ENCODE results near the gene CDRT4.
"Not testable (repeated sequence)": the region's sequence is repeated elsewhere in the genome, so short reads cannot be mapped to it uniquely, and the experiment has no call there.

Gene CDRT4

DNA sequence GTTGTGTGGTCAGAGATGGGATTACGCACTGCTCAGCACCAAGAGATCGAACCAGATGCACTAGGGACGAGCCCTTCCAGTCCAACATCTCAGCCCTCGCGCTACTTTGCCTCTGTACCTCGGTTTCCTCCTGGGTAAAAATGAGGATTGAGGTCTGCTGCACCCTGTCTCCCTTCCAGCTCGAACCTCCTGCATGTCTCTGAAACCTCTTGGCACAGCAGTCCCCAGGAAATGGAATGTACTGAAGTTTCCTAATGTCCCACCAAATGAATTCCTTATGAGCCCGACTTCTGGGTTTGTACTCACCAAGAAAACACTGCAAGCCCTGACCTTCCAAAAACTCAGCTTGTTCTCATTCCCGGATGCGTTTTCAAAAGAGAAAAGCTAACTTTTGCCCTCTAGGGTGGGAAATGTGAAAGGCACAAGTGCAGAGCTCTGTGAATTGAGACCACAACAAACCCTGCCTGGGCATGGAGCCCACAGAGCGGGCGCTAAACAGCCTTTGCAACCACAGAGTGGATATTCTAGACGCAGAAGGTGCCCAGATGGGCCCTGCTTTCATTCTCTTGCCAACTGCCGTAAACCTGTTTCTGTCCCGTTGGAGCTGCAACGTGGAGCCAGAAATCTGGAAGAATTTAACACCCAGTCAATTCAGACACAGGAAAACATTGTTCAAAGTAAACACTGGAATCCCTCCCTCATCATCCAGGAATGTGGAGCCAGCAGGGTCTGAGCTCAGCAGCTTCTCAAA lies 10.3 kb downstream of the CDRT4 start:
- DNase-seq = no peak

DNA sequence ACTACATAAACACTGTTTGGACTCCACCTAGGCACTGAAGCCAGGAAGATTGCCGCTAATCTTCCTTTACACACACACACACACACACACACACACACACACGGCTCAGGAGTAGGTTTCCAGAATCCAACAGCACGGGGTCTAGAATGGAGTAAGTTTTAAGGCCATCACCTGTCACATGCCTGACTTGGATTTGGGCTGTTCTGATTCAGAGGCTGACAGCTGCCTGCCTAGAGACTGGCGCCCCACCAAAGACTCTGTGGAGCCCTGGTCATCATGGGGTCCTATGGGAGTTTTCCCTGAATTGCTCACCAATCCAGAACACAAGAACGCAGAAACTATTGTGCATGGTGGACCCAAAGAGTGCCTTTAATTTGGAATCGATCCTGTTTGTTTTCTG lies 10.9 kb downstream of the CDRT4 start:
- DNase-seq = no peak

DNA sequence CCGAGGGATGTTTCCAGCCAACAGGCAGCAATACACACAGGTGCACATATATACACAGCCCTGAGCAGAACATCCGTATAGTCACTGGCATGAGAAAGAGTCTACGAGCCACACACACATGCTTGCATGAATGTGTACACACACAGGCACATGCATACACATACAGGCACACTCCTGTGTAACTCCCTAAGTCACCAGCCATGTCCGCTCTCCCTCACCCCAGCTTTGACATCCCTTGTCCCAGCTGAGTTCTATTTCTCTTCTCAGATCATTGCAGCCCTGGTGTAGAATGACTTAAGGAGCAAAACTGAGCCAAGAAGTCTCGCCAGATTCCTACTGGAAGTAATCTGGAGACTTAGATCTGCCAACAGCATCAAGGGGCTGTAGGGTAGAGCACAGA lies 13.1 kb downstream of the CDRT4 start:
- no peak for DNase-seq

DNA sequence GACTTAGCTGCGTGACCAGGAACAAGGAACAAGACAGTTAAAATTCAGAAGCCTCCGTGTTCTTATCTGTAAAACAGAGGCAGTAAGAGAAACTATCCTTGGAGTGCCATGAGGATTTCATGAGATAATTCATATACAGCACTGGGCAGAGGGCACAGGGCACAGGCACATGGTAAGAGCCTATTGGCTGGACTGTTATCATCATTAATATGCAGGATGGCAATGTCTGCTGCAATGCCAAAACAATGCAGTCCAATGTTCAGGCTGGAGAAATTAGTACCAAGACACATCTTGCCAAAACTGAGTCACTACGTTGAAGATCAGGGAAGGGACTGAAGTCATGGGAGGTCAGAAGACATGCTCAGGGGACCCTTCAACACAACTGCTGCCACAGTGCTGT lies 13.6 kb downstream of the CDRT4 start:
- DNase-seq = no peak

DNA sequence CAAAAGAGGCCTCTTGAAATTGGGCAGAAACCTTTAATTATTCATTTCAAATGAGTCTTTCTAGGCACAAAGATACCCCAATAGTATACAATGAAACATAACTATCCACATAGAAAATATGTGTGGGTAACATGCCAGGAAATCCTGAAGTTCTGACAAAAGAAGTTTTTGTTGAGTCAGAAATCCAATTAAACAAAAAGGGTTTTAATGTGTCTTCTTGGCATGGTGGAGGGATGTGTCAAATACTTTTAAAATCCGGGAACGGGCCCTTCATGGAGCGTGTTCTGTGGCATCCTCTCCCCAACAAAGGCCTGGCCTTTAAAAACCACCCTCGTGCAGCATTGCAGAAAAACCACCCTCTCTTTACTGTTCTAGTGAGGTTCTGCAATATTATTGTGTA lies 14.2 kb downstream of the CDRT4 start:
- no peak for DNase-seq

DNA sequence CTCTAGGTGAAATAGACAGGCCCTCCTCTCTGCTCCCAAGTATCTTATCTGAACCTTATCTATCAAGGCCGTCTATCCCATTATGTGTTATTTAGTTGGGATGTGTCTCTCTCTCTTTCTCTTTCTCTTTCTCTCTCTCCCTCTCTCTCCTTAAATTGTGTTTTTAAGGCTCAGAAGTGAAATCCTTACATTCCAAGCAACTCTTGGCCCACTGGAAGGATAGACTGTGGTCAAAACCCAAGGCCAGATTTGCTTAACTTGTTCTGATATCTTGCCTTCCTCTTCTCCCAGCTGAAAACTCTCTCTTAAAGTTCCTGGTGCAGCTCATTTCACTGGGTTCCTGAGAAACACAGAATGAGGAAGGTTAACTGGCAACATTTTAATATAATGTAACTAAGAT lies 14.7 kb downstream of the CDRT4 start:
- DNase-seq = no peak

DNA sequence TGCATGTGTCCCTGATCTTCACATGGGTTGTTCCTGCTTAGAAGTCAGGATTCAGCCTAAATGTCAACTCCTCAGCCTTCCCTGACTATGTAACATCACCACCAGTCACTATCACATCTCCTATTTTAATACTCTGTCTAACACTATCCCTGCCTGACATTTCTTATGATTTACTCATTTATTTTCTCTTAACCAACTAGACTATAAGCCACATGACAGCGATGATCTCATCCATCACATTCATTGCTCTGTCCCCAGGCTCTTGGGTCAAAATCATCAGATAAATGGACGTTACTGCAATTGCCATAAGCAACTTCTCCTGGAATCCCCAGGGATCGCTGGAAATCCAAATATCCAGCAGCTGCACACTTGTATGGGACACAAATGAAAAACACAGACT lies 15.7 kb downstream of the CDRT4 start:
- DNase-seq = no peak

DNA sequence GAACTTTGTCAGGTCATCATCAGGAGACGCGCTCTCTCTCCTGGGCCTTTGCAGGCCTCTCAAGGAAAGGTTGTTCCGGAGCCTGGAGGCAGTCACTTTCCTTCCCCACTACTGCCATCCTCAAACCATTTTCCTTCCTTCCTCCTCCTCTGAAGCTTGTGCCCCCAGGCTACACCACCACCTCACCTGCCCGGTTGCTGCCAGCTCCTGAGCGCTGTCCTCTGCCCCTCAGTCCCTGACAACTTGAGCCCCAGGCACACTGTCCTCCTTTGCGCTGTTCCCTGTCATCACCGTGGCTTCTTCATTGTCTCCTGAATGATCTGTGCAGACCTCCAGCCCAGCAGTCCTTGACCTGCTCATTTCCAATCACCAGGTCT lies 18.9 kb downstream of the CDRT4 start:
- DNase-seq = no peak

DNA sequence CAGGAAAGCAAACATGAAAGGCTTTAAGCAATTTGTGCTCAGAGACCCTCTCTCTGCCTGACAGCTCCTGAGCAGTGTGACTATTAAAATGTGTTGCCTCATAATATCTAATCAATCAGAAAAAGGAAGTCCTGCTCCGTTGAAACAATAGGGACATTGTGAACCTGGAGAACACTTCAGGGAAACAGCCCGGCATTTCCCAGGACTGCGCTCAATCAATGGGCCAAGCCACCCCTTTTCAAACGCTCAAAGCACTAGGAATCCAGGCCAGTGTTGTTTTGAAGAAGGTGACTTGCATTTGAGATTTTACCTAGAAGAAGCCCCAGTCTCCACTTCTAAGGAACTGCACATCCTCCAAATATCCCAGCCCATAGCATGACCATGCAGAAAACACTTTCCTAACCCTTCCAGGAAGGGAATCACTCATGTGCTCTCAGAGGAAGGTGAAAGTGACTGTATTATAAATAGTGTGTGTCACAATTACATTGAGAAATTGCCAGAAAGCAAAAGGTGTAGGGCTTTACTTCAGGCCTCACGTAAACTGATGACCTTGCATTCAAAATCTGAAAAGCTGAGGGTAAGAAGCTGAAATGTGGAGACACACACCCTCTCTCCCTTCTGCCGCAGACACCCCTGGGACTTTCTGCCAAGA lies 19.4 kb downstream of the CDRT4 start:
- DNase-seq = no peak

DNA sequence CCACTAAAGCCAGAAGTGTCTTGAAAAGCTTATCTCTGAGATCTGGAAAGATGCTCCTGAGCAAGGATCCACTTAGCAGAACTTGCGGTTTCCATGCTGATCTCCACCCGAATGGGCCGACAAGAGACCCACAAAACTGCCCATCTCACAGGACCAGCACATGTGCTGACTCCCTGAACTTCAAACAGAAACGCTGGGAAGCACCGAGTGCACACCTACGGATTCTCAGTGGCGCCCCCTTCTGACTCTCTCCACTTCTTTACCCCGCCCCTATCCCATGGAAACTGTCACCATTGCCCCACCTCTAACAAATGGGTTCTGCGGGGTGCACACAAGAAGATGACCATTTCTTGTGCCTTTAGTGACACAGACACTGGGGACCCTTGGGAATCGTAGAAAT lies 21.4 kb downstream of the CDRT4 start:
- no peak for DNase-seq

DNA sequence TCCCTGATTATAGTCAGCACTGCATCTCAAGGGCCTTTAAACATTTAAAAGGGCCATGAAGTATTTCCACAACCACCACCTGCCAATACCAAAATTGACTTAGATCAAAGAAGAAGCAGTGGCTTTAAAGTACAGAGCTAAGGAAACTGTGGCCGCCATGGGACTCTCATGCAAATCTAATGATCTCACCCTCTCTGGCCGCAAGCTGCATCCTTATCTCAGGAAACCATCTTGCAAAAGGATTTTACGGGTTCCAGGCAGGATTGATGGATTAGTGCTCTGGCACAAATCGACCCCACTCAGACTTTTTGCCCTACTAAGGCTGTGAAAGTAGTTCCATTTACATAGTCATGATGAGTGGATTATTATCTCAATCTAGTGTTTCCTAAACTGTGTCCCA lies 22.6 kb downstream of the CDRT4 start:
- no peak for DNase-seq

DNA sequence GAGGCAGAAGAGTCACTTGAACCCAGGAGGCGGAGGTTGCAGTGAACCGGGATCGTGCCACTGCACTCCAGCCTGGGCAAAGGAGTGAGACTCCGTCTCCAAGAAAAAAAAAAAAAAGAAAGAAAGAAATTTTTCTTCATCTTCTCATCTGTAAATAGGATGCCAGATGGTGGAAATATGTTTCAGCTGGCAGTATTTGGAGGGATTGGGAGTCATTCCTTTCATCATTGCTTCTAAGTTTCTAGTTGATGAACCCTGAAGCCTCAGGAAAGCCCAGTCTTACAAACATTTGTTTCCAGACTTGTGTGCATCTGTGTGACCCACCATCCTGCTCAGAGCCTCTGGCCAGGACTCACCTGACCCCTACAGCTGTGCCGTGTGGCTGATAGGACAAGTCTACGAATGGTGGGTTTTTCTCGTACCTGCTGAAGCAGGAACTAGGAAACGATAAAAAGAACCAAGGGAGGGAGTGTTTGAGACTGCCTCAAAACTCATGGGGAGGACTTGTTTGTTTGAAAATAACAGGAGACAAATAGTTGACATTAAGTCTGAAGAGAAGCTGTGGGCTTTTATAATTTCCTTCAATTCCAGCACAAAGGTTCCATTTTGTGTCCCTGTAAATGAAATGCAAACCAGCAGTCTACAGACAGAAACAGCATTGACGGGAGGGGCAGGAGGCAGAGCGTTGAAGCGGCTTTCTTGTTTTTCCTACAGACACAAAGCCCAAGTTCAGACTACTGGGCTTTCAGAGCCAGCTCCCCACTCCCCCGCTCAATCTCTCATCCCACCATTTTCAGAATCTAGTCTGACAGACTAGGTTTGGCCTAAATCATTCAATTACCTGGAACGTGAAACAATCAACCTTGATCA lies 24.9 kb downstream of the CDRT4 start:
- DNase-seq = no peak

DNA sequence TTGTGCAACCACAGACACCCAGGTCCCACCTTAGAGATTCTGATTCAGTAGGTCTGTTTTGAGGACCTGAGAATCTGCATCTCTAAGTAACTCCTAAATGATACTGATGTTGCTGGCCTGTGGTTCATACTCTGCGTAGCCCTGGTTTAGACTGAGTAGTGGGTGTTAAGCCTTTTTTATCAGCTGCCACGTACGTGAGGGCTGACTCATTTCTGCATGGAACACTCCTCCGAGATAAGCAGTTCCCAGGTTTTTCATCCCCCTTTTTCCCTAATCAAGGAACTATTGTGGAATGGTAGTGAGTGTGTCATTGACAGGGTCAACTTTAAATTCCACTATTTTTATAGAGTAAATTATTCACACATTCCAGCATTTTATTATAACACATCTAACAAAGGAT lies 26.1 kb downstream of the CDRT4 start:
- no peak for DNase-seq

DNA sequence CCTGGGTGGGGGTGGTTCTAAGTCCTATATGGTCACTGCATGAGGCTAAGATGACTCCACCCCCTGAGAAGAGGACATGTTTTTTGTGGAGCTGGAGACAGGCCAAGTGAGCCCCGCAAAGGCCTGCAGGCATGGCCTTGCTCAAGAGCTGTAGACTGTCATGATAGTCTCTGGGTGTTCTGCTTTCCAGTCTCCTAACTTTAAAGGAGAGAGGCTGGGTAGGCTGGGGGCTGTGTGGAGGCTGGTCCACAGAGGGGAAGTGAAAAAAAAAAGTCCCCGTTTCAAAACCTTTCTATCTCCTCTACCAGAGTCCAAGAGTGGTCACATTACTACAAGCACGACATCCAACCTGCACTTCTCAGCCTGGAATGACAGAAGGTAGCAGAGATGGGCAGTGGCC lies 27.1 kb downstream of the CDRT4 start:
- DNase-seq = peak; percentile 15

DNA sequence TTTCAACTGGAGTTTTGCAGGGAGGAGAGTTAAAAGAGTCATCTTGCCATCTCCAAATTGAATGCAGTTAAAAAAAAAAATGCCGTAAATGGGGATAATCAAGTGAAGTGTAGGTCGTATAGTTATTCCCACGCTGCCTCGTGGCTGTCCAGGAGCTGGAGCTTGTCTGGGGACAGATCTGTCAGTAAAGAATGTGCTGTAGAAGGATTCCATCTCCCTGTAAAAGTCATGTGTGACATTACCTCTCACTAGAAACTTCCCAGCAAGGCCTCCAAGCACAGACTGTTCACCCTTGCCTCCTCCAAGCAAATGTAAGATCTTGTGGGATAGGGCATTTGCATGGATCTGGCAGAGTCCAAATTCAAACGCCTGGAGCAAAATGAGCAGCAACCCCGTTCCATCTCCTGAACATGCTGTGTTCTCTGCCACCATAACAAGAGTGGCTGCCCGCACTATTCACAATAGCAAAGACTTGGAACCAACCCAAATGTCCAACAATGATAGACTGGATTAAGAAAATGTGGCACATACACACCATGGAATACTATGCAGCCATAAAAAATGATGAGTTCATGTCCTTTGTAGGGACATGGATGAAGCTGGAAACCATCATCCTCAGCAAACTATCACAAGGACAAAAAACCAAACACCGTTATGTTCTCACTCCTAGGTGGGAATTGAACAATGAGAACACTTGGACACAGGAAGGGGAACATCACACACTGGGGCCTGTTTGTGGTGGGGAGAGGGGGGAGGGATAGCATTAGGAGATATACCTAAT lies 28.0 kb downstream of the CDRT4 start:
- not testable (repeated sequence) for DNase-seq

DNA sequence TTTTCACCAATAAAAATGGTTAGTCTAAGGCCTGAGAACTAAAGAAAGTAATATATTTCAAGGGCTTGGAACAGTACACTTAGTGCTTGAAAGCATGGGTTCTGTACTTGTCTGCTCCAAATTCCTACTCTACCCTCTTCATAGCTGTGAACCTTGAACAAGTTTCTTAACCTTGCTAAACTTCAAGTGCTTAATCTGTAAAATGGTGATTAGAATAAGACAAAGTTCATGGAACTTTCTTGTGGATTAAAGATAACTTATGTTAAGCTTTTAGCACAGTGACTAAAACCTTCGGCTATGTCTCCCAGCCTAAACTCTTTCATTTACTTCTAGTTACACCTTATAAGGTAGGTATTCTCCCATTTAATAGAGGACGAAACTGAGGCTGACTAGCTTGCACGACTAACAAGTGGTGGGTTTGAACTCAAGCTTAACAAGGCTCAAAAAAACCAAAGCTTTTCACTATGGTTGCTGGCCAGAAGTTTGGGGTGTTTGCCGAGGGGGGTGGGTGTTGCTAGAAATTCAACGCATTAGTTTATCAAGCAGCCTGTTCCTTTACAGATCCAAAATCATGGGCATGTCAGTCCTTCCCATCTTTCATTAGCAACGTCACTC lies 28.8 kb downstream of the CDRT4 start:
- DNase-seq = no peak

DNA sequence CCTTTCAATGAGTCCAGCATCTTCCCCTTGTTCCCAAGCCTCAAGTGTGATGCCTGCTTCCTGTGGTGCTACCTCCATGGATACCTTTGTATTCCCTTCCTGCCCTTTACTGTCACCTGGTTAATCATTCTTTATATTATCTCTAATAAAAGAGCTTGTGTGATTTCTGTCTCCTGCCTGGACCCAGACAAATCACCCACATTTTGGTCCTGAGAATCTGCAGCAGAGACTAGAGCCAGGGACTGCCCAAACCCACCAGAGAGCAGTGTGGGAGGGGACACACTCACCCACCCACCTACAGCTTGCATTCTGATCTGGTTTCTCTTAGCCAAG lies 30.2 kb downstream of the CDRT4 start:
- DNase-seq = no peak

DNA sequence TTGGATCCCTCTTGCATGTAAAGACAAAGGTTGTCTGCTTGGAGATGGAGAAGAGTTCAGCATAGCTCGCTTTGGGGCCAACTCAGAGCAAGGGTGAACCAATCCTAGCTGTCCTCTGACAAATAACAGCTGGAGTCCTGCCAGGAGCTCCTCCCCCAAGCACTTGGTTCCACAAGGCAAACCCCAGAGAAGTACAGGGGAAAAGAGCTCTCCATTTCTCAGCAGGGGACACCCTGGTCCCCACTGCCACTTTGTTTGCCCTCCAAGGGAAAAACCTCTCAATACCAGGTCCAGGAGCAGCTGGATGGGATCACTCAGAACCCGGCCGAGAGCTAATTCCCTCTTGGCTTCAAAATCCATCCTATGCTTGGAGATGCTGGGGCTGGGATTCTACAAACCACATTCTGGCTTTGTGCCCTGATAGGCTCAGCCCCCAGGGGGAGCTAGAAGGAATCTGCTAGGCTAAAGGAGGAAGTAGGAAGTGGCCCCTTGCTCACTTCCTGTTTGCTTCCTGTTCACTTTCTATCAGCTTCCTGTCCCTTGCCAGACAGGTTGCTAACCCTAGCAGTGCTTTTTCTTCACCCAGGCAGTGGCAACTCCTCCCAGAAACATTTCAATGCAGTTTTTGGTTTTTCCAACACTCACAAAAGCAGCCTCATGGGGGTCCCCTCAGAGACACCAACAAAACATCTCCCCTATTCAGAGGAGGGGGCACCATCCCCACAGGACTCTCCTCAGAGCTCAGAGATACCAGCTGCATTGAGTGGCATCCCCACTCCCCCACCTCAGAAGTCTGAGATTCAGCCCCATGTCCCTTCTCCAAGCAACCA lies 30.7 kb downstream of the CDRT4 start:
- DNase-seq = no peak

DNA sequence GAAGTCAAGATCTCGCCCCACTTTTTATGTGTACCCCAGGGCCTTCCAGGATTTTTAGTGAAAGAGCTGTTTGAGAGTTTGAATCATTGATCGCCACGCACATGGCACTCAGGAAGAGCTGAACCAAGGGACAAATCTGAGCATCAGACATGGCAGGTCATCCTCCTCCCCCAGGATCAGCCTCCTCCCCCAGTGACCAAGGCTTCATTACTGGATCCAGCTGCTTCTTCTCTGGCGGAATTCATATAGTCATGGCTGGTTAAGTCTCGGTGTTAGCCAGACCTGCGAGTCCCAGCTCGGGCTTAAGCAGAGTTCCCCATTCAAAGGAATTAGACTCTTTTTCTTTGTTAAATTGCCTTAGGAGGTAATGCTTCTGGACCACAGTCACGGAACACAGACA lies 32.5 kb downstream of the CDRT4 start:
- no peak for DNase-seq

DNA sequence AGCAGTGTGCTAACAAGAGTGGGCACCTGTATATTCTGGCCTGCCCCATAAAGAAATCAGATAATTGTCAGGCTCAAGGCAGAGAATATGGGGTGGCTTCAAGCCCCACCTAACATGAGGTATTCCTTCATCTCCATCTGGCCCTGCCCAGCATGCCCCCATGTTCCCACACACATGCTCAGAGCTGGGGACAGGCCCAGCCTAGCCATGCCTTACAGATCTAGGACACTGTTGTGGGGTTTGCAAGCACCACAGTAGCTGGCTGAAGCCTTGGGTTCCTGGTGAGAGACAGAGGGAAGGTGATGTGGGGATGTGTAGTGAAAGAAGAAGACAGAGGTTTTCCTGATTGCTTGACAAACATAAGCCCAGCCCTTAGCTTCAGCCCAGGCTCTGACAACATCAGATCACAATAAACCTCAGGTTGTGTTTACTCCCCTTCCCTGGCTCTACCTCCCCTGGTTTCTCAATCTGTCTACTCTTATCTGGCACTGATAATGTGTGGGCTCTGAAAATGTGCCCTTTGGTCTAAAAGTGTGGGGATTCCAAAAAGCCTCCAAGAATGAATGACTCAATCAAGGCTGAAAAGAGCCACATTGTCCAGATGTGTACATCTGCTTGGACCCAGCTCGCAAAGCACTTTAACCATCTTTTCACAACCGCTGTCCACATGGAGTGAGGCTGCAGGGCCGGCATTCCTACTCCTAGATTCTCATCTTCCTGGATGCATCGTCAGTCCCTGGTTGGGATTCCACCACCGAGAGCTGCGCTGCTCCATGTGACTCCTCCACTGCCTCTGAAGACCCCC lies 34.4 kb downstream of the CDRT4 start:
- DNase-seq = no peak

DNA sequence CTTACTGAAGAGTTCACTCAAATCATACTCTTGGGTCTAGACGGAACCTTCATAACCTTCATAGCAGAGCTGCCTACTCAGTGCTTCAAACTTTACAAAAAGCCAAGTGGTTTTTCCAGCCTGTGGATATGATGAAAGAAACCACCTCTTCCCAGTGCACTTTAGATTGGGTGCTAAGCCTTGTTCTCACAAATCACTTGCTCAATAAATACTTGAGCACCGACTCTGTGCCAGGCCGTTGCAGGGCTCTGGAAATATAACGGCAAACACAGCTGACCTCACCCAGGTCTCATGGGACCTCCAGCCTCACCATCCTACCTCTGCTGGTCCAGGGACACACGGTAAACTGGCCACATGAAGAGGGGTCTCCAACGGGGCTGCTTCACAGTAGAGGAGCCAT lies 35.7 kb downstream of the CDRT4 start:
- DNase-seq = no peak

All from SIG-M5 (cell line).